ENCODE measurements around the gene PPP2R3B. TPM values are rescaled to one million over a fixed set of nuclear protein-coding genes. Genes with fewer than 3 reads are reported as not detected.

PPP2R3B gene
- total RNA-seq, 1 experiment from 2014 or later = 19.1 TPM

- Histone ChIP-seq H3K9me2 (ENCODE audit: insufficient read depth) (no peaks in the 10 kb centered on the region), H2AFZ (ENCODE audit: low read depth, low read length, poor library complexity, severe bottlenecking) (no peak overlapping the region), H3K36me3 (ENCODE audit: control insufficient read depth in 1 of 2, insufficient read depth in 2 of 2, low read length in 2 of 2) (no peaks in the 10 kb centered on the region), H3K79me2 (ENCODE audit: insufficient read depth, low read length) (no peaks in the 10 kb centered on the region), H3K27me3 (ENCODE audit: insufficient read depth, low read length) (no peaks in the 10 kb centered on the region), H3K9me3 (ENCODE audit: control insufficient read depth in 1 of 2, insufficient read depth in 1 of 2, low read depth in 1 of 2, low read length in 2 of 2) (no peaks in the 10 kb centered on the region), H3K4me3 (replicated peaks in 1 of 2; ENCODE audit: low read depth in 1 of 2, low read length in 2 of 2) (no peak overlapping the region), H3K27ac (ENCODE audit: low read depth, low read length) (no peak overlapping the region), H3K4me1 (ENCODE audit: control insufficient read depth in 1 of 2, insufficient read depth in 2 of 2, low read length in 2 of 2) (no peaks in the 10 kb centered on the region), H3K4me2 (ENCODE audit: low read length) (no peak overlapping the region), H4K20me1 (ENCODE audit: insufficient read depth) (no peaks in the 10 kb centered on the region), H3K9ac (ENCODE audit: low read length) (no peak overlapping the region)
- no TSS peak for BruUV-seq (replicated peaks)
- ChIA-PET CTCF (no interaction called here), POLR2A (no interaction called here), RAD21 (ENCODE audit: low non-redundant PET in 1 of 2, low total read pairs in 2 of 2, uncharacterized antibody in 2 of 2, unreplicated experiment in 2 of 2) (no interaction called here)
- ATAC-seq = no peak
- TF ChIP-seq CBX3 (IDR thresholded peaks at IDR 0.05; ENCODE audit: low read depth) (no peak), ATF3 (IDR thresholded peaks at IDR 0.05) (no peak), ELF1 (IDR thresholded peaks at IDR 0.05; ENCODE audit: borderline replicate concordance, low read depth) (no peak), ZFX (IDR thresholded peaks at IDR 0.05) (no peak), EZH2 (IDR thresholded peaks at IDR 0.05) (no peak), ZBTB33 (IDR thresholded peaks at IDR 0.05; ENCODE audit: extremely low read depth, insufficient replicate concordance, low read length) (no peak), CTCF (IDR thresholded peaks at IDR 0.05 in 2 of 3, conservative IDR thresholded peaks at IDR 0.05 in 1 of 3; ENCODE audit: borderline replicate concordance in 1 of 3, insufficient read depth in 1 of 3, low read depth in 2 of 3, low read length in 2 of 3) (no peak), JUND (IDR thresholded peaks at IDR 0.05) (no peak), POLR2A (IDR thresholded peaks at IDR 0.05; ENCODE audit: borderline replicate concordance, extremely low read depth, insufficient read depth, insufficient read length) (no peak)
- intact Hi-C loops (cut with micrococcal nuclease) = no loop called here
- no peak for DNase-seq (ENCODE audit: low read depth, low spot score)
Observed at GRCh38 chrX:353566-354535, 32.9 kb downstream of the PPP2R3B start.

Measured in HCT116 (cell line).